DMS53 (cell line): Measurements from ENCODE around the gene CREB3L1.

Experiments used
- DNase-seq: peaks from one replicate; lab custom pipeline; 2025; lab: John Stamatoyannopoulos, UW

CREB3L1 gene

DNA sequence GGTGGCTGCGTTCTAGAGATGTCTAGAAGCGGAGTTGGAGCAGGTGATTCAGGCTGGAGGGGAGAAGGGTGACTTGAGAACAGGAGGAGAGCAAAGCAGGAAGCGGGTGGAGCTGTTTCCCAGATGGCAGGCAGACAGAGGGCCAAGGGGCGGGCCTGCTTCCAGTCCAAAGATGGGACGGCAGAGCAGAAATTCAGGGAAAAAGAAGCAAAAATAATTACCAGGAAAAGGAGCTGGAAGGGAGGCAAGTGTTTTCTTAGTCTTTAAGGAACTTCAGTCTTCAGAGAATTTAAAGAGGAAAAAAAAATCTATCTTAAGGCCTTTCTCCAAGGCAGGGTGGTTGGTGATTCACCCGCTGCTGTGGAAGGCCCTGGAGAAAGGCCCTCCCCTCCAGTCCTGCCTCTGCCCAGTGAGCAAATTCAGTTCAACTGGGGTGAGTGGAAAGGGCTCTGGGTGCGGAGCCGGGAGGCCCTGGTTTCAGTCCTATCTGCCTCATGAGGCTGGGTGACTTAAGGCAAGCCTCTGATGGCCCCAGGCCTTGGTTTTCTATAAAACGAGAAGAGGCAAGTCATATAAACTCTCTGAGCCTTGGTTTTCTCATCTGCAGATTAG lies 4.5 kb upstream of the CREB3L1 start:
- peak; percentile 72 for DNase-seq

DNA sequence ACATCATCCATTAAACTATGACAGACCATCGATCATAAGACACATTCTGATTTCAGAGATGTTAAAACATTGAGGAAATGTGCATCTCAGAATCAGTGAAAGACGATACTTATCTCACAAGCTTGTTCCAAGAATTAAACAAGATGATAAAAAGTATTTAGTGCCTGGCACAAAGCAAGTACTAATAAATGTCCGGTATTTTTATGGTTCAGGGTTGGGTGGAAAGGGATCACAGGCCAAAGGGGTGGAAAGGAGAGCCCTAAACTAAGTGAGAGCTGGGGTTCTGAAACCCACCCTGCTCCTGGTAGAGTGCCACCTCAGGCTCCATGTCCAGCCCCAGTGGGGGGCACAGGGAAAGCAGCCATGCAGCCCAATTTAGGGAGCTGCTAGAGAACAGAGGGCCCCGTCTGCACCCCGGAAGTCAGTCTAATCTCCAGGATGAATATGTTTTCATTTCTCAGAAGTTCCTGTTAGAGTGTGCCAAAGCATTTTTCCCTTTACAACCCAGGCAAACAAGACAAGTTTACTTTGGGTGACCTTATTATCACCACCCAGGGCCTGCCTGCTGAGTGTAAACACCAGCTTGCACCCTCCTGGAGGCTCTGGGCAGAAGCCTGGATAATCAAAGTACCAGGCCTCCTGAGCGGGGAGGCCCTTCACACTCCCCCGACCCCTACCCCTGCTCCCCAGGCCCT lies 3.8 kb upstream of the CREB3L1 start:
- DNase-seq, result peak; percentile 81

DNA sequence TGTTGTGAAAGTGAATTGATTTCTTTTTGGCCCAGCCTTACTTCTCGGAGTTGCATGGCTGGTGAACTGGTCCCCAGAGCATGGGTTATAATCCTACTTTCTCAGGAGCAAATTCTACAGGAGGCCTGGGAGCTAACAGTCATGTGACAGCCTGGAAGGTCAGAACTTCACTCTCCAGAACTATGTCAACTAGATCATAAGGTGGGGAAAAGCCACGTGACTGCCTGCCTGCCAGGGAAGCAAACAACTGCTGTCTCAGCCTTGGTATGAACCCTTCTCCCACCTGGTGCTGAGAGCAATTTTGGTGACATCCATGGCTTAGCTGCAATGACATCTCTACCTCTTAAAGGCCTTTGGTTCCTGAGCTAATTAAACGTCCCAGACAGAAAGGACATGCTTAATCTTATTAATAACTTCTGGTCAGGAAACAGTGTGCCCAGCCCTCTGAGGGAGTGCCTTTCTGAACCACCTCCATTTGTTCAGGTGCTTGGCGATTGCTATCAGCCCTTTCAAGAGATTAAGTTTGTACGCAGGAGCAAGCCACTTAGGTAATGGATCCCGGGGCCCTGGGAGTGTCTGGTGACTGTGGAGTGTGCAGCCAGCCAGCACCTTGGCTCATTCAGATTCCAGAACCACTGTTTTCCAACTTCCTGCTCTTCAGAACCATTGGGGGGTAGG lies 1.4 kb upstream of the CREB3L1 start:
- peak; percentile 56 for DNase-seq

DNA sequence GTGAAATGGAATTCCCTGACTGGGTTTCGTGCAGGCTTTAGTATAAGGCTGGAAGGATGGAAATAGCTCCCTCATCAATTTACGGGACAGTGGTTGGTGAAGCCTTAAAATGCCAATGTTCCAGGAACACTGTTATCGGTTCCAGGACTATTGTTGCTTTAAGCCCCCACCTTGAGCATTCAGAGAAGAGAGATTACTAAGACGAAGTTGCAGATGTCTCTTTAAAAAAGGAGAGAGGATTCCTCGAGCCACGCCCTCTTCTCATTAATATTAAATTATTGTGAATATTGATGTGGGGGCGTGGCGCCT lies 195 bp upstream of the CREB3L1 start:
- DNase-seq, result no peak

DNA sequence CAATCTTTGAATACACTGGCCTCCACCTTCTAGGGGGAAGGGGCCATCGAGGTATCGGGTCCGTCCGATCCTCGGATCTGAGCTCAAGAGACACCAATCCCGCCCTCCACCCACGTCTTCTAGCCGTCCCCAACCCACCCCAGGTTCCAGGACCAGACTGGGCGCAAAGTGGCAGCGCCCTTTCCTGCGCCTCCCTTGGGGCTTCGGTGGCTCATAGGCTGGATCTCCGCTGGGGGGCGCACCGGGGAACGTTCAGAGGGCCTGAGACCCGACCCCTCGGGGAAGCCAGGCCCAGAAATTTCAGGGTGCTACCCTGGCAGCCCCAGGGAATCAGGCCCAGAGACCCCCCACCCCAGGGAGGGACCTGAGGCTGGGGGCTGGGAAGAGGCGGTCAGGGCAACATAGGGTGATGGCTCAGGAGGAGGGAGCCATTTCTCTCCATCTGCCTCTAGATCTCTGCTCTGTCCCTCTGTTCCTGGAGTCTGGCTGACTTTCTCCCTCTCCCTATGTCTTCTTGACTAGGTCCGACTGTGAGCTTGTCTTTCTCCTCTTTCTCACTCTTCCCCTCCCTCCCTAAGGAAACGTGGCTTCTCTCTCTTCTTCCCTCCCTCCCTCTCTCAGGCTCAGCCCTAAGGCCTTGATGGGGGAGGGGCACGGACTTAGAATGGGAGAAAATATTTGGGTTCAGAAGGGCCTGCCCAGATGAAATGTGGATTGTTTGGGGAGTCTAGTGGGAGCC lies 1.1 kb downstream of the CREB3L1 start:
- DNase-seq, result peak; percentile 71

DNA sequence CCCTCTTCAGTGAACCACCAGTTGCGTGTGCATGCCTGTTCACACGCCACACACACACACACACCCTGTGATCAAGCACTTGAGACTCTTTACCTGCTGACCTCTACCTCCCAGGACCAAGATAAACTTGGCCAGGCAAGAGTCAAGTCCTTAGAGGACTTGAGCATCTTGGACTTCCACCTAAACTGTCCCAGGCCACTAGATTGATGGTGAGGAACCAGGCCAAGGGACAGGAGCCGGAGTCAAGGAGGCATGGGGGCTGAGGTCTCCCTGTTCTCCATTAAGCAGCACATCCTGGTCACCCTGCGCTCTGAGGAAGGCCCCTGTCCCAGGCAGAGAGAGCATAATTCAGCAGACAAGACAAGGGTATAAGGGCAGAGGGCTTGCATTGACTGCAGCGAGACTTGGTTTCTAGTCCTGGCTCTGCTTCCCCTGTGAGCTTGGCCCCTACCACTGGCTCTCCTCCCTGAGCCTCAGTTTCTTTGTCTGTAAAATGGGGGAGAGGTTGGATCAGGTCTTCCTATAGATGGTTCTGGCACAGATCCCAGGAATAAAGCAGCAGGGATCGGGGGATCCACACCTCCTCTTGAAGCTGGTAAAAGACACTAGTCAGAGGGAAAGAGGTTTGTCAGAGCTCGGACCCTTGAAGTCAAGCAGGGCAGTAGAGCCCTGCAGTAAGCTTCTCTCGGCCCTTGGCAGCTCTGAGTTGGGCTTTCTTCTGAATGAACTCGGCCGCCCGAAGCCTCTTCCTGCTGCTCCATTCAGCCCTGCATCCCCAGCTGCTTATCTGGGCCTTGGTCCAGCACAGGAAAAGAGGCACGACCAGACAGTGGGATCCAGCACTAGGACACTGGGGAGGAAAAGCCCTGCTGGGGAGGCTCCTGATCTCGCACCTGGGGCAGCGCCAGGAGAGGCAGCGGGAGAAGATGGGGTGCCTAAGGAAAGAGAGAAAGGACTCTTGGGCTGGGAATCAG lies 2.0 kb downstream of the CREB3L1 start:
- no peak for DNase-seq

DNA sequence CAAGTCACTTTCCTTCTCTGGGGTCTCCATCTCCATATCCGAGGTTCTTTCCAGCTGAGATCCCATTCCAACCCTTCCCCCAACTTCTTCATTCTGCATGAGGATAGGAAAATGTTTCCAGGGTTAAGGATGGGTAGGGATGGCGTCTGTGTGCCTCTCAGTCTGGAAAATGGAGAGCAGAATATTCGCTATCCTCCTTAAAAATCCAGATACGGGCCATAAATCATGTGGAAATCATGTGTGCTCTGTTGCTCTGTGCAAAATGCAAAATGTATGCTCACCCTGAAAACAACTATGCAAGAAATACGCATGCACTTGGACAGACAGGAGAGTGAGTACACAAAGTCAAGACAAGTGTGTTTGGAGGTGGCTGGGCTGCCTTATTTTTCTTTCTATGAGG lies 3.2 kb downstream of the CREB3L1 start:
- DNase-seq, result no peak

DNA sequence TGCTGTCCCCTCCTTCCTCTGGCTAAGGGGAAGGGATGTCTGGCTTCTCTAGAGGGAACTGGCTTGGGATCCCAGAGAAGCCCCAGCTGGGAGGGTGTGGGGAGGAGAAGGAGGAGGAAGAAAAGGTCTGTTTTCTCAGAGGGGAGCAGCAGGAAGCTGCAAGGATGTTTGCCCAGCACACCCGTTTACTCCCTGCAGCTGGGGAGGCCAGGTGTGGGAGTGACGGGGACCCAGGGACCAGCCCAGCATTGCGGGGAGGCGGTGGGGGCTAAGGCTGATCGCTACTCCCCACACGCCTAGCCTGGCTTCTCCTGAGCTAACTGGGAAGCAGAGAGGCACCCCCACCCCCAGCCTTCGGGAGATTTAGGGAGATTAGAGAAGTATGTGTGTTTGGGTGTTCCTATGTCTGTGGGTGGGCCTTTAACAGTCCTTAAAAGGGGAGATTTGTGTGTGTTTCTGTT lies 3.9 kb downstream of the CREB3L1 start:
- DNase-seq, result no peak

DNA sequence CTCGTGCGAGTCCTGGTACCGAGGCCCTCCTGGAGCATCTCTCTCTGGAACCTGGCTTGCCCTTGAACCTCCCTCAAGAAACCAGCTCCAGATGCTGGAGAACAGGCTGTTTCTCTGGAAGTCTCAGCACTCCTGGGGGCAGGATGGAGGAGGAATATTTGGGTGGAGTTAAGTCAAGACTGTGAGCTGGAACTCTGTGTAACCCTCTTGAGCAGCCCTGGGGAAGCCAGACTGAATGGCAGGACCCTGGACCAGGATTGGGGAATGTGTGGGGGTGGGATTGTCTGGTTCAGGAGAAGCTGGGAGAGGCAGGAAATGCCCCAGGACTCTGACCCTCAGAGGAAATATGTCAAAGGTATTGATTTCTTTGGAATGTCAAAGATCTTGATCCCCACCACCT lies 7.7 kb downstream of the CREB3L1 start:
- no peak for DNase-seq

DNA sequence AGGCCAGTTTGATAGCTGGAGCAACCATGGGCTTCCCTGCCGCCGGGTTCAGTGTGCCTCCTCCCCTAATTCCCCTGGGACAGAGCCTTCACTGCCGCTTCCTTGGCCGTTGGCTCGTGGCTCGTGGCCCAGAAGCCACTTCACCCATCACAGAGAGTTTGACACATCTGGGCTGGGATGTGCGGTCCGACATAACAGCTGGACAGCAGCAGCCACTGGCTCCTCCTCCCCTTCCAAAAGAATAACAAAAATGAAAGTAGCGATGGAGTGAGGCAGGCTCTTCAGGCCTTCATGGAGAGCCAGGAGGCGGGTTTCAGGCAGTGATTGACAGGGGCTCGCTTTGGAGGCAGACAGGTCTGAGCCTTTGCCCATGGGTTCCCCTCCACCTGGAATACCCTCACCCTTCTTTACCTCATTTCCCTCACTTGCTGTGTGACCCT lies 8.2 kb downstream of the CREB3L1 start:
- no peak for DNase-seq

DNA sequence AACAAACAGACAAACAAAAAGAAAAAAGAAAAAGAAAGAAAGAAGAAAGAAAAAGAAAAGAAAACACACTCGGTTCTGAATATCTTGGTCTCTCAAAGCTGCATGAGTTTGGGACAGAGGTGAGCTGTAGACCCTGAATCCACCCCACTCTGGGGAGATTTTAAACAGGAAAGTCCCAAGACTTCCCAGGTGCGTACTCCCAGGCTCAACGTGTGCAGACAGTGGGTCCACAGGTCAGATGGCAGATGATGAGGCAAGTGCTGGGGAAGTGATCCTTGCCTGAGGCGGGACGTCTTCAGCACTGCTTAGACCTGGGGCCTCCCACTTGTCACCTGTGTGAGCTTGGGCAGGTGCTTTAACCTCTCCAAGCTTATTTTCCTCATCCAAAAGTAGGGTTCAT lies 9.3 kb downstream of the CREB3L1 start:
- DNase-seq, result no peak

DNA sequence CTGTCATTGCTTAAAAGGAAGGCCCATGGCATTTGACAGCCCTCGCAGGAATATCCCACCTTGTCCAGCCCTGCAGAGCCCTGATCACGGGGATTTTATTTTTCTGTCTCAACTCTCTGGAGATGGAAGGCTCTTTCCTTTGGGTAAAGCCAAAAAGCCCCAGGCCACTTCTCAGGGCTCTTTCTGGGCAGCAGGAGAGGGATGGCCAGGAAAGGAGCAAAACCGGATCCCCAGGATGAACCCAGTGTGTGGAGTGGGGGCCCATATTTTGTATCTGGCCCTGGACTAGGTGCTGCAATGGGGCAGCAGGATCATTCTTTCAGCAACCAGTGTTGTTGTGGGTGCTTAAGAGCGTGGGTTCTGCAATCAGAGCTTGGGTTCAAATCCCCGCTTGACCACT lies 11.0 kb downstream of the CREB3L1 start:
- no peak for DNase-seq

DNA sequence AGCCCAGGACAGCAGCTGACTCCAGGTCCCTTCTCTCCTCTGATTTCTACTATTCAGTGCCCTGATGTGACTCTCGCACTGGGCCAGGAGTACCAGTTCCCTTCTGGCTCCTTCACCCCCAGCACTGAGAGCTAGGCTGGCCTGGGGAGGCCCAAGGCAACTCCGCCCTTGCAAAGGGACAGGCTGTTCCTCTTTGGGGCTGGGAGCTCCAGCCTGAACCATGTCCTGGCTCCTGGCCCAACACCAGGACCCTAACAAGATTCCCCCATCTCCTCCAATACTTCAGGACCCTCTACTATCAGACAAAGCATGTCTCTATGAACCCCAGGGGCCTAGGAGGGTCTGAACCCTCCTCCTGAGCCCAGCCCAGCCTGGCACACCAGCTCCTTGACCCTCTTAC lies 12.5 kb downstream of the CREB3L1 start:
- DNase-seq, result no peak

DNA sequence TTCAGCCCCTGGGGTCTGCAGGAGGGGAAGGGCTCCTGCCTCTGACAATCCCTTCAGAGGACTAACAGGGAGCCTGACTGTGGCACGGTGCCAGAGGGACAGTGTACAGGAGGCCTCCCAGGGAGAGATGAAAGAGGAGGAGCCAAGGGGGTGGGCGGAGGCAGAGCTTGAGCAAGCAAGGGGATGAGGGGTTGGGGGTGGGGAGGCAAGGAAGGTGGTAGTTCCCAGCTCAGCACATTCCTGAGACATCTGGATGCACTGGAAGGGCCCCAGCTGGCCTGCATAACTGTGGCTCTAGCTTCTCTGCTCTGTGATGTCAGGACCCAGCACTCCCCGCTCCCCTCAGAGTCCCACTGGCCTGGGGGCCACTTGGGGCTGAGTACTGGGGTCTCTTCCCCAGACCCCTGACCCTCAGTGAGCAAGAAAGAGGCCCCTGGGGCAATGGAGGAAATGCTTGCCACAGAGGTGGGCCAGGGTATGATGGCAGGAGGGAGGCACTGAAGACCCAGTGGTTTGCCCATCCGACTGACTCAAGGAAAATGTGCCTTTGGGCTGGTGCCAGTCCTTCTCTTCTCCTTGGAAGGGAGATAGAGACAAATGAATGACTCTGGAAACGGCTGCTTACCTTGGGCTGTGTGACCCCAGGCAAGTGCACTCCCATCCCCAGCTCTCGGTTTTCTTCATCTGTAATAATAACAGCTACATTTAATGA lies 13.3 kb downstream of the CREB3L1 start:
- peak; percentile 7 for DNase-seq

DNA sequence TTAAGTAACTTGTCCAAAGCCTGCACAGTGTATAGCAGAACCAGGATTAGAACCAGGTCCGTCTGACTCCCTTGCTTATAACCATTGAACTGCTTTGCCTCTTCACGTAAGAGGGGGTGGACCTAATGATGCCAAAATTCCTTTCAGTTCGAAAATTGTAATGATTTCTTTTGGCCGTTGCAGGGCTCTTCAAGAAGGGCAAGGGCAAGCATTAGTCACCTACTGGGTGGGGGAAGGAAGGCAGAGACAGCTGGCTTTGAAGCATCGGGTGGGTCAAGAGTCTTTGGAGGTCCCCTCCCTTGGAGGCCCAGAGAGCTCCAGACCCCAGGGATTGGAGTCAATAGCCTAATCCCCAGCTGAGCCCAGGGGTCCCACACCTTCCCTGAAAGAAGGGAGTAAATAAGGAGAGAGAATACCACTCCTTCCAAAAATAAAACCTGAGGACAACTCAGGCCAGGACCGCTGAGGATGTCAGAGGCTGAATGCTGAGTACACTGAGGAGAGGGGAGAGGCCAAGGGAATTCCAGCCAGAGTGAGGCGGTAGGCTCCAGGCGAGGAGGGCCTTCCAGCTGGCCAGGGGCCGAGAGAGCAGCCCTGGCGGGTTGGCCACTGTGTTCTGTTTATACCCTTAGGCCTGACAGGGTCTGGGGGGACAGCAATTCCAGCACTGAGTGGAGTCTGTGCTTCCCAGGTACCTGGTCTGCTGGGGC lies 14.1 kb downstream of the CREB3L1 start:
- no peak for DNase-seq

DNA sequence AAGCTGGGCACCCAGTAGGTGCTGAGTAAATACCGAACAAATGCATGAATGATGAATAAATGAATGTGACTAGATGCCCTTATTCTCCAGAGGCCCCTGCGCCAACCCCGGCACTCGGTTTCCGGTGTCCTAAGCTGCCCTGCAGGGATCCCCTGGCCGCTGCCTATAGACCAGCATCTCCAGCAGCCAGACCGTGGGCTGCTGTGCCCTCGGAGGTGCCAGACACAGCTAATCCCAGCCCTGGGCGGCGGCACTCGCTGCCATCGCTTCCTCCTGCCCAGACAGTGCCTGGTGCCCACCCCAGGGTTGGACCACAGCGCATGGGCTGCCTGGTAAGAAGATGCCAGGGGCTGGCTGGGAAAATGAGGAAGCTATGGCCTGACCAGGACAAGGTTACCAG lies 15.6 kb downstream of the CREB3L1 start:
- no peak for DNase-seq

DNA sequence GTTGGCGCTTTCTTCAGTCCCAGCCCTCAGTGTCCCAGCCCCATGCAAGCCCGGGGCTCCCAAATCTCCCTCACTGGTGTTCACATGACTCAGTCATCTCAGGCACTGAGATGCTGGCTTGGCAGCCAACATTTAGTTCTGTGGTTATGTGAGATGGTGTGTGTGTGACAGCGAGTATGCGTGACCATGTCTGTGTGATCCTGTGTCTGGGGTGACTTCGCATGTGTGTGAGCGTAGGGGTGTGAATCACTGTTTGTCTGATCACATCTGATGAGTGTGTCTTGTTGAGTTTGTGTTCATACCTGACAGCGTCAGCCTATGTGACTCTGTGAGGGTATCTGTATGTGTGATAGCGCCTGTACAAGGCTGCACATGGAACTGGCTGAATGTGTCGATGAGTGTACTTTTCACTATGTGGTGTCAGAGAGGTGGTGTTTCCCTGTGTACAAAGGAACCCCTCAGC lies 16.2 kb downstream of the CREB3L1 start:
- DNase-seq, result no peak

DNA sequence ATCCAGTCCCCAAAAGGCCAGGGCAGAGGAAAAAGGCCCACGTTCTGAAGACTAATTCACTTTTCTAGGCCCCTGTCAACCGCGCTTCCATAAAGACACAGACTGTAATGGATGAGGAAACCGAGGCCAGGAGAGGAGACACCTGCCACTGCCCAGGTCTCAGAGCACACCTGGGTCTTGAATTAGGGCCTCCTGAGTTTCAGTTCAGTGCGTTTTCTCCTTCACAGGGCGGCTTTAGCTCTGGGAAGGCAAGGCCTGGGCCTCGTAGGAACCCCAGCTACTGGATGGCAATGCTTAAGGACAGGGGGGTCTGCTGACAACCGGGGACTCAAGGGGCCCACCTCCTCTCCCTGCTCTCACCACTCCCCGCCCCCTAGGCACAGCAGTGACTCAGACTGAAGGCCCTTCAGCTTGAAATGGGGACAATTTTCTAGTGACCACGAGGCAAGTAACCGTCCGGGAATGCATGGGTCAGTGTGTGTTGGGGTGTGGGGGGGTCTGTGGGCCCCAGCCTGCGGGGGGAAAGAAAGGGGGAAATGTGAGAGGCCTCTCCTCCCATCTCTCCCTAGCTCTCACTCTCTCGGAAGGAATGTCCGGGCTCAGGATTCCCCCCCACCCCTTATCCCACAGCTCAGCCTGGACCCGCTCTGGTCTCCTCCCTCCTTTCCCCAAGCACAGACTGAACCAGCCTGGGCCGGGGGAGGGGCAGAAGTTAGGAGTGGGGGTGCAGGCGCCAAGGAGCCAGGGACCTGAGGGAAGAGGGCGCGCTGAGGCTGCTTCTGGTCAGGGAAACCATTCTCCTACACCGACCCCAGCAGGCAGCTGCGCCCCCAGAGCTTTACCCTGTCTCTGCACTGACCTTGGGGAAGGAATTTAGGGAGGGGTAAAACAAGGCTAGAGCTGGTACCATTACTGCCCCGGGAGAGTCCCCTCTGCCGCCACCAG lies 17.2 kb downstream of the CREB3L1 start:
- DNase-seq, result no peak
